Fibroblast of the aortic adventitia (primary cell): ENCODE measurements around the gene PCDHGA10. TPM values are rescaled to one million over a fixed set of nuclear protein-coding genes. Genes with fewer than 3 reads are reported as not detected.
A peak's percentile ranks its signal among the peaks of the same experiment; 100 is the strongest.
"Not testable (repeated sequence)": the region's sequence is repeated elsewhere in the genome, so short reads cannot be mapped to it uniquely, and the experiment has no call there.

Experiments
- DNase-seq: peaks from one replicate; pipeline ENCODE4 v3.0.0-alpha.2; 2010; ENCODE audit warnings: low read depth
- H3K4me3 ChIP-seq: 2 replicates; pipeline ENCODE4 v1.5.1; 2011; ENCODE audit warnings: low read depth, mild to moderate bottlenecking, control low read depth, low read length, moderate library complexity
- CTCF ChIP-seq: IDR thresholded peaks from 2 replicates; pipeline ENCODE4 v1.5.1; 2011; ENCODE audit warnings: mild to moderate bottlenecking, low read length, control low read depth, inconsistent platforms; ENCODE audit not compliant: insufficient read depth
- total RNA-seq: library from RNA; depleted of rRNA; stranded (reverse); fragments of >200 nt; gene quantifications from 2 replicates; pipeline ENCODE4 v1.2.3, GENCODE V29; 2012; ENCODE audit warnings: low replicate concordance

Gene PCDHGA10
- total RNA-seq, 1 donor: 22.2 TPM

- peak; percentile 75 for TF ChIP-seq CTCF
- DNase-seq: peak; percentile 84
- H3K4me3 ChIP-seq: peak within 1 kb of the TSS; percentile 71
Observed at GRCh38 chr5:141420855-141421488, 8.2 kb downstream of the PCDHGA10 start, which contains the start of gene PCDHGA11. Gene PCDHGA11, plus strand, starts transcription at chr5:141421051. Its CDS starts 177 bp downstream, at chr5:141421228.

GRCh38 chr5:141421489-141421855 lies 8.7 kb downstream of the PCDHGA10 start:
- TF ChIP-seq CTCF: no peak
- peak; percentile 45 for DNase-seq

GRCh38 chr5:141422742-141423291 lies 10.0 kb downstream of the PCDHGA10 start:
- H3K4me3 ChIP-seq: peak overlapping the region; percentile 13
- no peak for TF ChIP-seq CTCF
- DNase-seq: no peak

More at GRCh38 chr5:141421489-141421855, 8.7 kb downstream of the PCDHGA10 start:
- peak overlapping the region; percentile 71 for H3K4me3 ChIP-seq

GRCh38 chr5:141427783-141428426 lies 15.1 kb downstream of the PCDHGA10 start:
- no peak for DNase-seq
- H3K4me3 ChIP-seq: no peak overlapping the region
- no peak for TF ChIP-seq CTCF

- DNase-seq: peak; percentile 97
- peak; percentile 75 for TF ChIP-seq CTCF
- H3K4me3 ChIP-seq: peak within 1 kb of the TSS; percentile 69
Observed at GRCh38 chr5:141430332-141431113, 17.7 kb downstream of the PCDHGA10 start, which contains the start of gene PCDHGA12. Gene PCDHGA12, plus strand, starts transcription at chr5:141430507. Its CDS starts 253 bp downstream, at chr5:141430760.

- no peak for TF ChIP-seq CTCF
- peak overlapping the region; percentile 69 for H3K4me3 ChIP-seq
- DNase-seq: peak; percentile 67
Observed at GRCh38 chr5:141431286-141431685, 18.5 kb downstream of the PCDHGA10 start.

GRCh38 chr5:141432308-141432707 lies 19.5 kb downstream of the PCDHGA10 start:
- peak overlapping the region; percentile 69 for H3K4me3 ChIP-seq
- DNase-seq: not testable (repeated sequence)

- not testable (repeated sequence) for DNase-seq
- H3K4me3 ChIP-seq: peak overlapping the region; percentile 31
Observed at GRCh38 chr5:141432726-141433125, 19.9 kb downstream of the PCDHGA10 start.
